H9 (cell line): Measurements from ENCODE around the gene KCNK5. TPM values are rescaled to one million over a fixed set of nuclear protein-coding genes. Genes with fewer than 3 reads are reported as not detected.

ENCODE experiments used
- DNase-seq: peaks from one replicate; pipeline ENCODE4 v3.0.0-alpha.2; 2017
- H2AFZ ChIP-seq: one replicate; pipeline ENCODE4 v1.6.1; 2013; ENCODE audit warnings: mild to moderate bottlenecking, low read length, control low read depth, moderate library complexity
- H2AK5ac ChIP-seq: 2 replicates; pipeline ENCODE4 v1.6.1; 2013; ENCODE audit warnings: low read length, control low read depth, mixed read lengths; ENCODE audit not compliant: insufficient read length
- H2BK120ac ChIP-seq: one replicate; pipeline ENCODE4 v1.6.1; 2013; ENCODE audit warnings: low read depth, mild to moderate bottlenecking, low read length, control low read depth, inconsistent platforms; ENCODE audit not compliant: poor library complexity, severe bottlenecking
- H2BK12ac ChIP-seq: 2 replicates; pipeline ENCODE4 v1.6.1; 2013; ENCODE audit warnings: low read length, control low read depth, mixed read lengths, low read depth; ENCODE audit not compliant: insufficient read length
- H2BK15ac ChIP-seq: 2 replicates; pipeline ENCODE4 v1.6.1; 2013; ENCODE audit warnings: low read depth, low read length, control low read depth
- H2BK20ac ChIP-seq: one replicate; pipeline ENCODE4 v1.6.1; 2013; ENCODE audit warnings: low read depth, mild to moderate bottlenecking, low read length, control low read depth, inconsistent platforms; ENCODE audit not compliant: poor library complexity, severe bottlenecking
- H2BK5ac ChIP-seq: 2 replicates; pipeline ENCODE4 v1.6.1; 2013; ENCODE audit warnings: low read length, control low read depth, mixed read lengths; ENCODE audit not compliant: insufficient read length
- H3K14ac ChIP-seq: 2 replicates; pipeline ENCODE4 v1.6.1; 2013; ENCODE audit warnings: low read length, control low read depth; ENCODE audit not compliant: insufficient read depth
- H3K18ac ChIP-seq: 2 replicates; pipeline ENCODE4 v1.6.1; 2013; ENCODE audit warnings: low read depth, mild to moderate bottlenecking, mixed read lengths, low read length, control low read depth; ENCODE audit not compliant: insufficient read length
- H3K23ac ChIP-seq: 2 replicates; pipeline ENCODE4 v1.6.1; 2013; ENCODE audit warnings: low read length, control low read depth, mixed read lengths, low read depth; ENCODE audit not compliant: insufficient read length
- H3K23me2 ChIP-seq: 2 replicates; pipeline ENCODE4 v1.6.1; 2013; ENCODE audit warnings: low read depth, mild to moderate bottlenecking, mixed read lengths, low read length, control low read depth; ENCODE audit not compliant: insufficient read length, poor library complexity, severe bottlenecking
- H3K27ac ChIP-seq: 2 replicates; pipeline ENCODE4 v1.5.1; 2013; ENCODE audit warnings: low read length, control low read depth, mixed read lengths, low read depth; ENCODE audit not compliant: insufficient read length
- H3K27me3 ChIP-seq: 2 replicates; pipeline ENCODE4 v1.6.1; 2013; ENCODE audit warnings: low read length, control low read depth, inconsistent platforms; ENCODE audit not compliant: insufficient read depth
- H3K4ac ChIP-seq: 2 replicates; pipeline ENCODE4 v1.6.1; 2013; ENCODE audit warnings: low read depth, mild to moderate bottlenecking, control low read depth, inconsistent platforms, low read length, moderate library complexity
- H3K4me1 ChIP-seq: 2 replicates; pipeline ENCODE4 v1.6.1; 2013; ENCODE audit warnings: low read length, control low read depth, inconsistent platforms; ENCODE audit not compliant: insufficient read depth
- H3K4me2 ChIP-seq: 2 replicates; pipeline ENCODE4 v1.6.1; 2013; ENCODE audit warnings: low read length, control low read depth, mixed read lengths; ENCODE audit not compliant: insufficient read length, insufficient read depth
- H3K56ac ChIP-seq: 2 replicates; pipeline ENCODE4 v1.6.1; 2013; ENCODE audit warnings: low read depth, mild to moderate bottlenecking, mixed read lengths, low read length, control low read depth; ENCODE audit not compliant: insufficient read length
- H3K79me1 ChIP-seq: 2 replicates; pipeline ENCODE4 v1.6.1; 2013; ENCODE audit warnings: low read depth, mild to moderate bottlenecking, moderate library complexity, low read length, control low read depth, inconsistent platforms; ENCODE audit not compliant: insufficient read depth, poor library complexity, severe bottlenecking
- H3K79me2 ChIP-seq: 2 replicates; pipeline ENCODE4 v1.6.1; 2013; ENCODE audit warnings: low read length, control low read depth, inconsistent platforms; ENCODE audit not compliant: insufficient read depth
- H3K9ac ChIP-seq: 2 replicates; pipeline ENCODE4 v1.6.1; 2013; ENCODE audit warnings: low read length, control low read depth, mixed read lengths; ENCODE audit not compliant: insufficient read length; ENCODE audit errors: extremely low read depth
- H3K9me3 ChIP-seq: one replicate; pipeline ENCODE4 v1.6.1; 2013; ENCODE audit warnings: low read depth, low read length, inconsistent platforms; ENCODE audit not compliant: control insufficient read depth
- H3T11ph ChIP-seq: one replicate; pipeline ENCODE4 v1.6.1; 2013; ENCODE audit warnings: mild to moderate bottlenecking, low read length, control low read depth, inconsistent platforms
- H4K20me1 ChIP-seq: one replicate; pipeline ENCODE4 v1.6.1; 2013; ENCODE audit not compliant: control insufficient read depth, insufficient read length, insufficient read depth
- H4K5ac ChIP-seq: 2 replicates; pipeline ENCODE4 v1.6.1; 2013; ENCODE audit warnings: low read depth, mild to moderate bottlenecking, mixed read lengths, low read length, control low read depth; ENCODE audit not compliant: insufficient read length
- H4K8ac ChIP-seq: replicated peaks from 2 replicates; pipeline ENCODE4 v1.6.1; 2013; ENCODE audit warnings: low read length, control low read depth, mixed read lengths, low read depth; ENCODE audit not compliant: insufficient read length
- H4K91ac ChIP-seq: 2 replicates; pipeline ENCODE4 v1.6.1; 2013; ENCODE audit warnings: low read depth, mild to moderate bottlenecking, moderate library complexity, mixed read lengths, low read length, control low read depth; ENCODE audit not compliant: insufficient read length
- H3K27ac Mint-ChIP-seq, 3 experiments: 2 replicates in 2 of 3; 3 replicates in 1 of 3; pipeline ENCODE4 v1.8.0; 2020 to 2021; ENCODE audit warnings: mixed read lengths in 3 of 3, mild to moderate bottlenecking in 1 of 3, moderate library complexity in 1 of 3
- H3K27me3 Mint-ChIP-seq: 2 replicates; pipeline ENCODE4 v1.8.0; 2021; ENCODE audit warnings: low read depth, mild to moderate bottlenecking, moderate library complexity, mixed read lengths
- H3K36me3 Mint-ChIP-seq, 3 experiments: 2 replicates in 2 of 3; 3 replicates in 1 of 3; pipeline ENCODE4 v1.8.0; 2020 to 2021; ENCODE audit warnings: low read depth in 3 of 3, mixed read lengths in 3 of 3; ENCODE audit not compliant: insufficient read depth in 1 of 3
- H3K4me1 Mint-ChIP-seq, 2 experiments: 2 replicates each; pipeline ENCODE4 v1.8.0; 2020; ENCODE audit warnings: mixed read lengths in 2 of 2
- H3K4me3 Mint-ChIP-seq, 2 experiments: 2 replicates in 1 of 2; 3 replicates in 1 of 2; pipeline ENCODE4 v1.8.0; 2020 to 2021; ENCODE audit warnings: mild to moderate bottlenecking in 2 of 2, mixed read lengths in 2 of 2, moderate library complexity in 1 of 2
- H3K9me3 Mint-ChIP-seq, 2 experiments: 2 replicates in 1 of 2; 3 replicates in 1 of 2; pipeline ENCODE4 v1.8.0; 2020; ENCODE audit warnings: mild to moderate bottlenecking in 2 of 2, mixed read lengths in 2 of 2, moderate library complexity in 1 of 2
- CTCF ChIP-seq: fragments of 200-600 bp; sonication (generic); conservative IDR thresholded peaks from 3 replicates; pipeline ENCODE4 v1.8.0; 2021; ENCODE audit warnings: antibody characterized with exemption, mild to moderate bottlenecking
- WGBS: extraction: QIAGEN DNeasy Blood & Tissue Kit; methylation state at CpG from one replicate; pipeline ENCODE4 v1.1.7; 2013; ENCODE audit warnings: missing lambda C conversion rate, low lambda C conversion rate, mixed read lengths; ENCODE audit not compliant: insufficient read length; ENCODE audit errors: extremely low coverage; 5-methylcytosine and 5-hydroxymethylcytosine counted together
- total RNA-seq: library from RNA; stranded (reverse); gene quantifications from 2 replicates; pipeline ENCODE4 v1.2.1, GENCODE V29; 2021

KCNK5 gene
- total RNA-seq, 1 experiment from 2014 or later: 30.0 TPM

DNA sequence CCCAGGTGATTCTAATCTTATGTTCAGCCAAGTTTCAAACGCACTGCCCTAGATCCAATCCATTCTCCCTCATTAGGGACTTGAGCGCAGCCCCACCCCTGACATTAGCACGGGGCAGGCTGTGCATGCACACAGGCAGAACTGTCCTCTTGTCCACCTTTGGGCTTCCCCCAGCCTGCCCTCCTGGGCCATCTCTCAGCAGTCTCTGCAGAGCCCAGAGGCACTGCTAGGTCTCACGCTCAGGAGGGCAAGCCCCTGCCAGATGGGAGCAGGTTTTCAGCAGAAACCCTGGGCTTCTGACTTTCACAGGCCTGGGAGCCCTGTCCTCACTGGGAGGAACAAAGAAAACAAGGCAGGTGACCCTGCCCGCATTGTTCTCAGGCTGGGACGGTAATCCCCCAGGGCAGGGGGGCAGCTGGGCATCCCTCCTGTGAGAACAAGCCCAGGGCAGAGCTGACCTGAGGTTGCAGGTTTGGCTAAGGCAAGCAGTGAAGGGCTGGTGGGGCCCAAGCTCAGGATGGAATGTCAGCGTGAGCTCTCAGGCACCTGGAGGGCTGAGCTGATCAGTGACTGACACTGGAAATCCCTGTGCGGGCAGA lies 24.5 kb downstream of the KCNK5 start:
- Histone ChIP-seq H2BK12ac (no peak overlapping the region), H3K79me1 (peaks cover 9% of the 10 kb centered on the region), H3K23me2 (no peaks in the 10 kb centered on the region), H3K9me3 (no peaks in the 10 kb centered on the region), H4K91ac (peak overlapping the region; percentile 20), H3K23ac (no peak overlapping the region), H3K4me2 (no peak overlapping the region), H3K9ac (no peak overlapping the region), H3K18ac (peak overlapping the region; percentile 36), H3K79me2 (peaks cover 34% of the 10 kb centered on the region; the same call in 1 of the 2 replicates), H4K20me1 (no peaks in the 10 kb centered on the region), H3K27me3 (no peaks in the 10 kb centered on the region), H3T11ph (no peak overlapping the region), H3K4me1 (peaks cover 25% of the 10 kb centered on the region), H3K27ac (peak overlapping the region; percentile 10), H2BK15ac (no peak overlapping the region), H2AFZ (no peak overlapping the region), H2AK5ac (no peak overlapping the region), H3K56ac (no peak overlapping the region), H3K4ac (no peak overlapping the region; the same call in 1 of the 2 replicates), H2BK20ac (no peak overlapping the region), H2BK5ac (no peak overlapping the region), H4K8ac (no peak overlapping the region), H2BK120ac (no peak overlapping the region), H4K5ac (no peak overlapping the region), H3K14ac (peak overlapping the region; percentile 64; the same call in 1 of the 2 replicates)
- peak; percentile 85 for DNase-seq
- no peaks in the 10 kb centered on the region for H3K9me3 Mint-ChIP-seq
- no CpG with 5 or more reads among the region's 8 CpGs for WGBS
- H3K36me3 Mint-ChIP-seq: peaks cover 7 to 11% (median 8%) of the 10 kb centered on the region in 3 experiments; a peak in 5 of 7 replicates
- H3K27me3 Mint-ChIP-seq: peaks cover under 1% of the 10 kb centered on the region; the same call in 1 of the 2 replicates
- peaks cover 74 to 76% of the 10 kb centered on the region in 2 experiments for H3K4me1 Mint-ChIP-seq
- peak overlapping the region; percentile 94 to 99 (median 95) for H3K27ac Mint-ChIP-seq
- TF ChIP-seq CTCF: no peak
- peak overlapping the region in 1 of 2 experiments; percentile 1; a peak in 2 of 5 replicates for H3K4me3 Mint-ChIP-seq
